ENCODE data around the gene RDH5.

Gene RDH5

DNA sequence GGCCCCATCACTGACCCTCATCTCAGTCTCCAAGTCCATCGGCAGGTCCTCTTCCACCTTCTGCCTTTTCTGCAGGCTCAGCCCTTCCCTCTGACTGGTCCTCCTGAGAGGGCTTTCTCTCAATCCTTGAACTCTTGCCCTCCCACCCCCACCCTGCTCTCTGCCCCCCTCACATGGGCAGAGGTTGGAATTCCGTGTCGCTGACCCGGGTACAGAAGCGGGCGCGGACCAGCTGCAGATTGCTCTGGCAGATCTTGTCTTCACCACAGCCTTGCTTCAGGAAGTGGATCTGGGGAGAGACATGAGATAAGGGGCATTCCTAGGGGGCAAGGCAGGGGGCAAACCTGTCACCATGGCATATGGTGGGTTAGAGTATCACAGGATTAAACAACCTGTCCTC is 24.8 kb upstream of the RDH5 start:
- no peak overlapping the region for H3K4me3 ChIP-seq (replicated peaks; ENCODE audit: low read depth, low read length)
- DNase-seq (ENCODE audit: low read depth) = no peak
- TF ChIP-seq, protein P1, sequence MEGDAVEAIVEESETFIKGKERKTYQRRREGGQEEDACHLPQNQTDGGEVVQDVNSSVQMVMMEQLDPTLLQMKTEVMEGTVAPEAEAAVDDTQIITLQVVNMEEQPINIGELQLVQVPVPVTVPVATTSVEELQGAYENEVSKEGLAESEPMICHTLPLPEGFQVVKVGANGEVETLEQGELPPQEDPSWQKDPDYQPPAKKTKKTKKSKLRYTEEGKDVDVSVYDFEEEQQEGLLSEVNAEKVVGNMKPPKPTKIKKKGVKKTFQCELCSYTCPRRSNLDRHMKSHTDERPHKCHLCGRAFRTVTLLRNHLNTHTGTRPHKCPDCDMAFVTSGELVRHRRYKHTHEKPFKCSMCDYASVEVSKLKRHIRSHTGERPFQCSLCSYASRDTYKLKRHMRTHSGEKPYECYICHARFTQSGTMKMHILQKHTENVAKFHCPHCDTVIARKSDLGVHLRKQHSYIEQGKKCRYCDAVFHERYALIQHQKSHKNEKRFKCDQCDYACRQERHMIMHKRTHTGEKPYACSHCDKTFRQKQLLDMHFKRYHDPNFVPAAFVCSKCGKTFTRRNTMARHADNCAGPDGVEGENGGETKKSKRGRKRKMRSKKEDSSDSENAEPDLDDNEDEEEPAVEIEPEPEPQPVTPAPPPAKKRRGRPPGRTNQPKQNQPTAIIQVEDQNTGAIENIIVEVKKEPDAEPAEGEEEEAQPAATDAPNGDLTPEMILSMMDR (IDR thresholded peaks at IDR 0.05; ENCODE audit: low read length, missing control alignments) = no peak

DNA sequence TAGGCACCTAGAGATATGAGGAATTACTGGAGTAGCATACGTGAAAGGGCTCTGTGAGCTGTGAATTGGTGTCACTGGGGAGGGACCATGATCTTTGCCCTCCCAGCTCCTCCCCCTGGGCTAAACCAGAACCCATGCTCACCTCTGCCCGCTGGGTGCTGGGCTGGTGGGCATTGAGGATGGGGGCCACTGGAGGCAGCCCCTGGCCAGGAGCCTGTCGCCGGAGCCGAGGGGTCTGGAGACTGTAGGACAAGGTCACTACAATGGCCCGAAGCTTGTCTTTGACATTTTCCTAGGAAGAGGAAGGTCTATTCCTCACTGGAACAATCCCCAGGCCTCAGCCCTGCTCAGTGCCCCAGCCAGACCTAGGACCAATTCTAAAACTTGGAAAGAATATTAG is 24.1 kb upstream of the RDH5 start:
- H3K4me3 ChIP-seq (replicated peaks; ENCODE audit: low read depth, low read length) = no peak overlapping the region
- no peak for DNase-seq (ENCODE audit: low read depth)
- TF ChIP-seq, protein P1 (IDR thresholded peaks at IDR 0.05; ENCODE audit: low read length, missing control alignments) = no peak

DNA sequence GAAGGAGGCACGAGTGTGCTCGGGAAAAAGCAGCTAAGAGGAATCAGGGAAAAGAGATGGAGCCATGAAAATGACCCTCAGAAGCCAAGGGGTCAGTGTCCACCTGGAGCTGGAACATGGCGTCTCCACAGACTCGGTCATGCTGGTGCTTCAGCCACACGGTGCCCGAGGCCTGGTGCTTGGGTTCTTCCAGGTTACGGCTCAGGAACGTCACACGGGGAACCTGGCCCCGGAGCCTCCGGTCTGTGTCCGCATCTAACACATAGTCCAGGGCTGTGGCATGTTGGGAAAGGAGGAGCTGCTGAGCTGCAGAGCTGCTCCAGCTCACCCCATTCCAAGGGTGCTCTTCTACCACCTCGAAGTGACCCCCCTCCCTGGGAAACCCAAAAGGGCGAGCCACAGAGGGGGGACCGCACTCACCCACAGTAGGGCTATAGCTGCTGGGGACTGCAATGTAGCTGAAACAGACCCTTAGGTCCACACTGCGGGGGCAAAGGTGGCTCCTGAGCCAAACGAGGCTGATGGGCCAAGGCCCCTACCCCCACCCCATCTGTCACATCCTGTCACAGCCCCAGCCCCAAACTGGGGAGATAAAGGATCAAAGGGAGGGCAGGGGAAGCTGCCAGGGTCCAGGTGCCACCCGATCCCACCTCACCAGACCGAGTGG is 23.3 kb upstream of the RDH5 start:
- no peak for DNase-seq (ENCODE audit: low read depth)
- TF ChIP-seq, protein P1 (IDR thresholded peaks at IDR 0.05; ENCODE audit: low read length, missing control alignments) = no peak
- no peak overlapping the region for H3K4me3 ChIP-seq (replicated peaks; ENCODE audit: low read depth, low read length)

DNA sequence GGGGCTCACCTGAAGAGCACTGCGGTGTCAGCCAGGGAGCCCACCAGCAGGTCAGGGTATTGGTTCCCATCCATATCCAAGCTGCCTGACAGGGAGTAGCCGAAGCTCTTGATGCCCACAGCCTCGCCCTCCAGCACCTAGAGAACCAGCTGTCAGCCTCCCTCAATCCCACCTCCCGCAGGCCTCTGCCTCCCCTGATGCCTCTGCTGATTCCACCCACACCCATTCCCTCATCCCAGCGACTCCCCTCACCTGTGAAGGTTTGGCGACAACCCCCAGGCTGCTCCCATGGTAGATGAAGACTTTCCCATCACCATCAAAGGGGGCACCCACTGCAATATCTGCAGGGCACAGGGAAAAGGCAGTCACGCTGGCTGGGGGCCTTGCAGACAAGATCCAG is 22.5 kb upstream of the RDH5 start:
- no peak overlapping the region for H3K4me3 ChIP-seq (replicated peaks; ENCODE audit: low read depth, low read length)
- TF ChIP-seq, protein P1 (IDR thresholded peaks at IDR 0.05; ENCODE audit: low read length, missing control alignments) = no peak
- DNase-seq (ENCODE audit: low read depth) = no peak

DNA sequence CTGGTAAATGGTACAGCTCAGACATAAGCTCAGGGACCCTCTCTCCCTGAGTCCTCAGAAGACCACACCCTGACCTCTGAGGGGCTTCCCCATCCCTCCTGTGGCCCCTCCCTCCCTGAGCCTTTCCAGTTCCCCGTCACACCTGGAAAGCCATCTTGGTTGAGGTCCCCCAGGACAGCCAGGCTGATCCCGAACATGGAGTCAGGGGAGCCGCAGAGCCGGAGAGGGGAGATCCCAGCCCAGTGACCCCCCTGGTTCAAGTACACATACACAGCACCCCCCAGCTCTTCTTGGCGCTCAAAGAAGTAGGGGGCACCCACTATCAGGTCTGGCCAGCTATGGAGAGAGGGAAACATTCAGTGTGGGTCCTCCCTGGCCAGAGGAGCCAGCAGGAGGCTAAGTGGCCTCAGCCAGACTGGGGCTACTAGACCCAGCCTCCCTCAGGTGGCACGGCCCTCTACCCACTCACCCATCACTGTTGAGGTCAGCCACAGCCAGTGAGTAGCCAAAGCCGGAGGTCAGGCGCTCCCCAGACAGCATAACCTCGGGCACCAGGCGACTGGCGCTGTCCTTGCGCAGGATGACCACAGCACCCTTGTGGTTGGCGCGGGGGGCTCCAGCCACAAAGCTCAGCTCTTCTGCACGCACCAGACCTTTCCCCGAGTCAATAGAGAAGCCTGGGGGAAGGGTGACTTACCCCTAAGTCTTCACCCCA is 21.8 kb upstream of the RDH5 start:
- H3K4me3 ChIP-seq (replicated peaks; ENCODE audit: low read depth, low read length) = no peak overlapping the region
- TF ChIP-seq, protein P1 (IDR thresholded peaks at IDR 0.05; ENCODE audit: low read length, missing control alignments) = no peak
- DNase-seq (ENCODE audit: low read depth) = no peak

DNA sequence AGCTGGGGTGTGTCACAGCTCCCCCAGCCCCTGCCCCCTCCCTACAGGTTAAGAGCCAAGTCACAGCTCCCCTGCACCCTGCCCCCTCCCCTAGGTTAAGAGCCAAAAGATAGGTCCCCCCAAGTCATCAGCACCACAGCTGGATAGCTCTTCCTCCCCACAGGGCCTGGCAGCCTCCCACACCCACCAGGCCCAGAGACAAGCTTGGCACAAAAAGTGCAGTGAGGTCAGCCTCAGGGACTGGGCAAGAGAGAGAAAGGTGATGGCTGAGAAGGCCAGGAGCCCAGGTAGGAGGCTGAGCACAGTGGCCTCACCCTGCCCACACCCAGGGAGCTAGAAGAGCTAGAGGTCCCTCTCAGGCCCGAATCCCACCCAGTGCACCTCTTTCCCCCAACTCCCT is 21.2 kb upstream of the RDH5 start:
- no peak for DNase-seq (ENCODE audit: low read depth)
- no peak overlapping the region for H3K4me3 ChIP-seq (replicated peaks; ENCODE audit: low read depth, low read length)
- TF ChIP-seq, protein P1 (IDR thresholded peaks at IDR 0.05; ENCODE audit: low read length, missing control alignments) = no peak
